ENCODE measurements around the gene VRK1.

GRCh38 chr14:96839251-96839650 is 42.1 kb downstream of the VRK1 start:
- TF ChIP-seq CTCF (IDR thresholded peaks at IDR 0.05 in 2 of 3, conservative IDR thresholded peaks at IDR 0.05 in 1 of 3; ENCODE audit: control insufficient read depth in 2 of 3, extremely low read depth in 1 of 3, insufficient read depth in 1 of 3, low read depth in 3 of 3, low read length in 3 of 3) (no peak), EZH2 (IDR thresholded peaks at IDR 0.05; ENCODE audit: borderline replicate concordance, control insufficient read depth, low read depth, low read length) (no peak), NFXL1 (IDR thresholded peaks at IDR 0.05; ENCODE audit: borderline replicate concordance) (no peak), POLR2AphosphoS5 (IDR thresholded peaks at IDR 0.05; ENCODE audit: low read length) (no peak), HDGF (IDR thresholded peaks at IDR 0.05) (no peak), TAF1 (IDR thresholded peaks at IDR 0.05; ENCODE audit: borderline replicate concordance, low read depth, low read length) (no peak), BCLAF1 (IDR thresholded peaks at IDR 0.05) (no peak), USF2 (IDR thresholded peaks at IDR 0.05; ENCODE audit: borderline replicate concordance, low read depth, low read length) (no peak), ZZZ3 (IDR thresholded peaks at IDR 0.05; ENCODE audit: control insufficient read depth, insufficient read length, low read depth) (no peak), KDM1A (IDR thresholded peaks at IDR 0.05; ENCODE audit: borderline replicate concordance) (no peak), CHD4 (IDR thresholded peaks at IDR 0.05) (no peak), SIX5 (IDR thresholded peaks at IDR 0.05; ENCODE audit: low read depth, low read length, severe bottlenecking) (no peak), HDAC6 (IDR thresholded peaks at IDR 0.05; ENCODE audit: unreplicated experiment) (no peak)
- TF ChIP-seq, protein P1, sequence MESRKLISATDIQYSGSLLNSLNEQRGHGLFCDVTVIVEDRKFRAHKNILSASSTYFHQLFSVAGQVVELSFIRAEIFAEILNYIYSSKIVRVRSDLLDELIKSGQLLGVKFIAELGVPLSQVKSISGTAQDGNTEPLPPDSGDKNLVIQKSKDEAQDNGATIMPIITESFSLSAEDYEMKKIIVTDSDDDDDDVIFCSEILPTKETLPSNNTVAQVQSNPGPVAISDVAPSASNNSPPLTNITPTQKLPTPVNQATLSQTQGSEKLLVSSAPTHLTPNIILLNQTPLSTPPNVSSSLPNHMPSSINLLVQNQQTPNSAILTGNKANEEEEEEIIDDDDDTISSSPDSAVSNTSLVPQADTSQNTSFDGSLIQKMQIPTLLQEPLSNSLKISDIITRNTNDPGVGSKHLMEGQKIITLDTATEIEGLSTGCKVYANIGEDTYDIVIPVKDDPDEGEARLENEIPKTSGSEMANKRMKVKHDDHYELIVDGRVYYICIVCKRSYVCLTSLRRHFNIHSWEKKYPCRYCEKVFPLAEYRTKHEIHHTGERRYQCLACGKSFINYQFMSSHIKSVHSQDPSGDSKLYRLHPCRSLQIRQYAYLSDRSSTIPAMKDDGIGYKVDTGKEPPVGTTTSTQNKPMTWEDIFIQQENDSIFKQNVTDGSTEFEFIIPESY (IDR thresholded peaks at IDR 0.05), result no peak

All from GM12878 (cell line).